Activated naive CD4-positive, alpha-beta T cell treated with anti-CD3 and anti-CD28 coated beads for 36 hours (primary cell): ENCODE data around the gene TMEM132D. TPM values are rescaled to one million over a fixed set of nuclear protein-coding genes. Genes with fewer than 3 reads are reported as not detected.

Experiments used
- CTCF ChIA-PET: fragments of 350-600 bp; sonication (Branson Sonifier 250); formaldehyde crosslinking; loops from one replicate; lab custom pipeline; 2021; ENCODE audit warnings: antibody characterized with exemption; lab: Charles Lee
- DNase-seq: peaks from one replicate; pipeline ENCODE4 v3.0.0-alpha.2; 2020
- H3K27ac Mint-ChIP-seq: one replicate; pipeline ENCODE4 v1.8.0; 2021; ENCODE audit warnings: mild to moderate bottlenecking, mixed read lengths
- H3K27me3 Mint-ChIP-seq: one replicate; pipeline ENCODE4 v1.8.0; 2021; ENCODE audit warnings: low read depth, mixed read lengths
- H3K36me3 Mint-ChIP-seq: one replicate; pipeline ENCODE4 v1.8.0; 2021; ENCODE audit warnings: low read depth, mixed read lengths
- H3K4me1 Mint-ChIP-seq: one replicate; pipeline ENCODE4 v1.8.0; 2021; ENCODE audit warnings: low read depth, mixed read lengths
- H3K4me3 Mint-ChIP-seq: one replicate; pipeline ENCODE4 v1.8.0; 2021; ENCODE audit warnings: mild to moderate bottlenecking, moderate library complexity, mixed read lengths
- H3K9me3 Mint-ChIP-seq: one replicate; pipeline ENCODE4 v1.8.0; 2021; ENCODE audit warnings: mixed read lengths
- intact Hi-C: fragments of 100-400 bp; cut with micrococcal nuclease; formaldehyde crosslinking; loops from one replicate; pipeline ENCODE4 v1.15.1; 2023
- total RNA-seq, 2 experiments: library from RNA; stranded (reverse); gene quantifications; one replicate each; pipeline ENCODE4 v1.2.3, GENCODE V29; 2021

TMEM132D gene
- not detected for total RNA-seq

DNA sequence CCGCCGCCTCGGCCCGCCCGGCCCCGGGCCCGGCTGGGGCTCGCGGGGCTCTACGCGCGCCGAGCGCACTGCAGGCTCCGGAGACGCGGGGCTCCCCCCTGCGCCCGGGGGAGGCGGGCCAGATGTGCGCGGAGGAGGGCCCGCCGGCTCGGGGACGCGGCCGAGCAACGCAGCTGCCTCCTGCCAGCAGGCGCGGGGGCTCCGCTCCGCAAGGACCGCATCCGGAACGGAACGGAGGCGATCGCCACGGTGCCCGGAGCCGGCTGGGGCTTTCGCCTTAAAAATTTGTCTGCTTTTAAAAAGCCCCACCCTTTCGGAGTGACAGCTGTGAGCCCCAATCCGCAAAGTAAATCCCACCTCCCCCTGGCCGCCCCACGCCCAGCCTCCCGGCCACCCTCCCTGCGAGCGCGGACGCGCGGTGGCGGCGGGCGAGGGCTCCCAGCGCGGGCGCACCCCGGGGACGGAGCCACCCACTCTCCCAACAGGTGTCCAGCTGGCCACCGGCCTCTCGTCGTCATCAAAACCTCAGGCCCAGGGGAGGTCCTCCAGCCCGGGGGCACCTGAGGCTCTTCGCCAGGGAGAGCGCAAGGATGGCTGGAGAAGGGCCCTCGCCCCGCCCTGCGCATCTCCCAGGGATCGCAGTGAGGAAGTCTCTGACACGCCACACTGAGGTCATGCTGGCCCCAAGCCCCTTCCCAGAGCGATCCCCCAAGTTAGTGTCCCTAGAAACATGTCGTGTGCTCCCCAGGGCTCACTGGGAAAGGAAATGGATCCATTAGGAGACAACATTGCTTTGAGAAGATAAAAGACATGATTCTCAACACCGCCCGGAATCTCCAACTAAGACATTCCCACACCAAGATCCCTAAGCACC is at the start of gene TMEM132D:
TSS of gene TMEM132D (minus strand) at position 70 of the 874 bp plus-strand sequence.
- H3K36me3 Mint-ChIP-seq: no peaks in the 10 kb centered on the region
- H3K4me1 Mint-ChIP-seq: no peaks in the 10 kb centered on the region
- H3K9me3 Mint-ChIP-seq: peaks cover 2% of the 10 kb centered on the region
- no peak within 1 kb of the TSS for H3K4me3 Mint-ChIP-seq
- CTCF ChIA-PET: no interaction called here
- intact Hi-C loops: no loop called here
- DNase-seq: no peak
- H3K27me3 Mint-ChIP-seq: peaks cover 46% of the 10 kb centered on the region
- H3K27ac Mint-ChIP-seq: no peak within 1 kb of the TSS

DNA sequence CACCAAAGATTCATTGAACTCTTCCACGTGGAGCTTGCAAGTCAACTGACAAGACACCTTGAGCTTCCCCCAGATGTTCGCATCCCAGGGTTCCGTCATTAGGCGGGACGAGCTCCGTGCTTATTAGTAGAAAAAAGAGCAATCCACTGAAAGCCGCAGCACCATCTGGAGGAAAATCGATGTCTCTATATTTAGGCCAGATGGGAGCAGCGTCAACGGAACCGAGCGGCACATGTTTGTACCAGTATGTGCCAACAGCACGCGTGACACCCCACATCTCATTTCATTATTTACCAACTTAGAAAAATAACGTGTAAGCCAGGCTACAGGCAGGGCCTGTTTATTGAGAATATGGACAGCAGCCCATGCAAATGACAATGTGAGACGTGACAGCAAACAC is 45.8 kb upstream of the TMEM132D start:
- H3K4me1 Mint-ChIP-seq: no peaks in the 10 kb centered on the region
- no peak overlapping the region for H3K4me3 Mint-ChIP-seq
- H3K27me3 Mint-ChIP-seq: peaks cover 2% of the 10 kb centered on the region
- DNase-seq: no peak
- H3K9me3 Mint-ChIP-seq: peaks cover 2% of the 10 kb centered on the region
- no peaks in the 10 kb centered on the region for H3K36me3 Mint-ChIP-seq
- no peak overlapping the region for H3K27ac Mint-ChIP-seq
- intact Hi-C loops: no loop called here
- CTCF ChIA-PET: no interaction called here

DNA sequence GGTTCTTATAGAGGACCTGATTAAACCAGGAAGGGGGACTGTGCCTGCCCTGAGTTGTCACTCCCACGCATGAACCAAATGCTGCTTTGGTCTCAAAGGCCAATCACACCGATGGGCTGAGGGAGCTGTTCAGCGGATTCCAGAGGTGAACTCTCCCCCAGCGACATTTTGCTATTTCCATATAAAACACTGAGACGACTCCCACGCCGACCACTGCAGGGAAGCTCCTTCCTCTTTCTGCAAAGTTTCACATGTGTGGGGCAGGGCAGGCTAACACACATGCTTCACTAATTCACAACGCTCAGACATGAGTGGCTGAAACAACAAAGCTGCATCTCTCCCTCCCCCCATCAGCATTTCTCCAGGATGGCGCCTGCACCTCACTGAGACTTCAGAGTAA is 37.8 kb upstream of the TMEM132D start:
- Mint-ChIP-seq H3K4me3 (no peak overlapping the region), H3K4me1 (no peaks in the 10 kb centered on the region), H3K27me3 (no peaks in the 10 kb centered on the region), H3K36me3 (no peaks in the 10 kb centered on the region), H3K9me3 (peaks cover 2% of the 10 kb centered on the region), H3K27ac (no peak overlapping the region)
- intact Hi-C loops: no loop called here
- CTCF ChIA-PET: no interaction called here
- no peak for DNase-seq

DNA sequence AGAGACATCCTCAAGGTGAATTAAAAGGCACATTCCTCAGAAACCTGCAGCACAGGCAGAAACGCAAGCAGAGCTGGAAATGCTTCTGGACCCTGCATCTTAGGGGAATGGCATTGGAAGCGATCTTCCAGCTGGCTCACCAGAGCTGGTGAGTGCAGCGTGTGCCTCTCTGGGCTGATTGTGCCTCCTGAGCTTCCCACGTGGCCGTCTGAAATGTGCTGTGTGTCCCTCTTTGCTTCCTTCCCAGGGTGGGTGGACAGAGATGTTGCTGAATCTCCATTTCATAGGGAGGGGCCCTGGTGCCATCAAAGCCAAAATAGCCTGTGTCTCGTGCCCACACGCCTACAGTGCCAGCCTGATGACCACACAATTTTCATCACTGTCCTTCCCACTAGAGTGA is 34.3 kb upstream of the TMEM132D start:
- Mint-ChIP-seq H3K9me3 (peaks cover 3% of the 10 kb centered on the region), H3K27ac (no peak overlapping the region), H3K4me1 (no peaks in the 10 kb centered on the region), H3K36me3 (no peaks in the 10 kb centered on the region), H3K4me3 (no peak overlapping the region), H3K27me3 (peaks cover 2% of the 10 kb centered on the region)
- CTCF ChIA-PET: no interaction called here
- DNase-seq: no peak
- intact Hi-C loops: no loop called here

DNA sequence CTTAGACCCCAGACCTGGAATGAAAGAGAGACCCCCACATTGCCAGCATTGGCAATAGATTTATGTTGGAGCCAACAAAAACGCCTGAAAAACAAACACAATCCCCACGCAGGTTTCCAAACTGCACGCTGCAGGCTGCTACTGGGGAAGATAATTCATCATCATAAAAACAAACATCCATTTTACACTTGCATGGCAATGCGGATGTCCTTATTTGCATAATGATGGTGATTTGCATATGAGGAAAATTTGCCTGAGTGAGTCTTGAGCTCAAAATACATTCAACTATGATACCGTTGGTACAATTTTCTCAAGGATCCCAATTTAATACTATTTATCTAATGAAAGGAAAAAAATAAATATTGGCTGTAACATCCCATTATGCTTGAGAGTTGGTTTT is 33.6 kb upstream of the TMEM132D start:
- Mint-ChIP-seq H3K4me1 (no peaks in the 10 kb centered on the region), H3K27me3 (peaks cover 2% of the 10 kb centered on the region), H3K36me3 (no peaks in the 10 kb centered on the region), H3K27ac (no peak overlapping the region), H3K9me3 (peaks cover 3% of the 10 kb centered on the region), H3K4me3 (no peak overlapping the region)
- CTCF ChIA-PET: no interaction called here
- DNase-seq: no peak
- intact Hi-C loops: no loop called here

DNA sequence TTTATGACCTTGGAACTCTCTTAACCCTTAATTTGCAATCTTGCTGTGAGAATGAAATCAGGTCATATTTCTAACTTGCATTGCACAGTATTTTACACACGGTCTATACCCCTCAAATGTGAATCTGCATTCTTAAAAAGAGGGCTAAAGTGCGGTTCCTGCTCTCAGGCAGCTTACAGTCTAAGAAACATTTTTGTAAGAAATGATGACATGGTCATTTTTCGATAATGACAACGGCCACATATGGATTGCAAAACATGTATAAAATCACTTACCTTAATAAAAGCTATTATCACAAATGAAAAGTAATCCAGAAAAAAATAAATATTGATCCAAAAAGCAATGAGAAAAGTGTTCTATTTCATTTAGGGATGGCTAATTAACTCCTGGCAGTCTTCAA is 24.8 kb upstream of the TMEM132D start:
- peaks cover 5% of the 10 kb centered on the region for H3K9me3 Mint-ChIP-seq
- peaks cover 1% of the 10 kb centered on the region for H3K36me3 Mint-ChIP-seq
- no peak overlapping the region for H3K27ac Mint-ChIP-seq
- CTCF ChIA-PET: no interaction called here
- no peaks in the 10 kb centered on the region for H3K4me1 Mint-ChIP-seq
- no peak for DNase-seq
- intact Hi-C loops: no loop called here
- peaks cover 5% of the 10 kb centered on the region for H3K27me3 Mint-ChIP-seq
- H3K4me3 Mint-ChIP-seq: no peak overlapping the region

DNA sequence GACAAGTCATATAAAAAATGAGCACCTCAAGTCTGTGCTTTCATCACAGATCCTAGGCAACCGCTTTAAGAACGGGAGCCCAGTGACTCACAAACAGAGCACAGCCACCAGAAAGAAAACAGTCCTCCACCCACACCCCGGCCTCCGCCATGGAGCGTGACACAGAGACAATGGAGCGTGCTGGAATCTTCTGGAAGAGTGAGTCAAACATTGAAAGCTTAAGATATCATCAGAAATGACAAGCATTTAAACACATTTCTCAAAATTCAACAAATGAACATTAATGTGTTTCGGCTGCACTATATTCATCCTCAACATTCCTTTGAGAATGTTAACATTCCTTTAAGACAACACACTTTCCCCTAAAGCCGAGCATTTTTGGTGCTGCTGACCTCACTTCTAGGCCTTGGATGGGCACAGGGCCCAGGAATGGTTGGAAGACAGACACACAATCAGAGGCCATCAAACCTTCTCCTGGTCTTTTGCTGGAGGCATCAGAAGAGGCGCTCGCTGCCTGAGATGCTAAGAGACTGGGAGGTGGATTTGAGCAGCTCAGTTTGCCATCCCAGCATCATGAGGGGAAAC is 23.6 kb upstream of the TMEM132D start:
- no peak for DNase-seq
- Mint-ChIP-seq H3K27me3 (peaks cover 6% of the 10 kb centered on the region), H3K4me3 (no peak overlapping the region), H3K4me1 (no peaks in the 10 kb centered on the region), H3K27ac (no peak overlapping the region), H3K9me3 (peaks cover 3% of the 10 kb centered on the region), H3K36me3 (peaks cover 1% of the 10 kb centered on the region)
- CTCF ChIA-PET: no interaction called here
- intact Hi-C loops: no loop called here

DNA sequence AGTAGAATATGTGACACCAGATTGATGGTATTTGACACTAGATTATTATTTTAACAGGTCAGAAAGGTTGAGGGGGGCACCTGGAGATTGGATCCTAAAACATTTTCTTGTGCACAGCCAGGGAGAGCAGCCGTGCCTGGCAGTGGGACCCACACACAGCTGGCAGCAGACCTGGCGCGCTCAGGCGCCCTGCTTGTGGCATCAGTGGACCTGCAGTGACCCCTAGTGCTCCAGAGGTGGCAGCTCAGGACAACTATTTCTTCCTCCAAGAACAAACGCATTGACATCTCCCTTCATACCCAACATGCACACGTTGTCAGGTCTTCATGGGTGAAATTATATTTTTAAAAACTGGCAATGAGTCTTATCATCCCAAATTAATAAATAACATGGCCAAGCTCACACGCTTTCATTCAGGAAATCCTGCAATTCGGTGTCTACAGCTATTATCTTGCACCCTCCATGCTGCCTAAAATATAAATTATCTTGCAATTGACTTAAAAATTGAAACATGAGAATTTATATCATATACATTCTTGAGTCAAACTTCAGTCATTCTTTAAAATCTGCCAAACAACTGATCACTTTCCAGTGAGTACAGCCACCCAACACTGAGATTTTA is 7.7 kb upstream of the TMEM132D start:
- H3K36me3 Mint-ChIP-seq: no peaks in the 10 kb centered on the region
- peaks cover 2% of the 10 kb centered on the region for H3K9me3 Mint-ChIP-seq
- CTCF ChIA-PET: interaction anchor here (1.1 to 1.5 kb wide), 5 partner anchors 11 to 942 kb away, joined by 3 to 4 read pairs (median 3); no protein-coding TSS in a partner anchor
- peak; percentile 54 for DNase-seq
- H3K4me1 Mint-ChIP-seq: no peaks in the 10 kb centered on the region
- no peak overlapping the region for H3K4me3 Mint-ChIP-seq
- peaks cover 14% of the 10 kb centered on the region for H3K27me3 Mint-ChIP-seq
- intact Hi-C loops: loop anchor here (2.0 kb wide), 3 partner anchors 943 to 1267 kb away; no protein-coding TSS in a partner anchor
- no peak overlapping the region for H3K27ac Mint-ChIP-seq

DNA sequence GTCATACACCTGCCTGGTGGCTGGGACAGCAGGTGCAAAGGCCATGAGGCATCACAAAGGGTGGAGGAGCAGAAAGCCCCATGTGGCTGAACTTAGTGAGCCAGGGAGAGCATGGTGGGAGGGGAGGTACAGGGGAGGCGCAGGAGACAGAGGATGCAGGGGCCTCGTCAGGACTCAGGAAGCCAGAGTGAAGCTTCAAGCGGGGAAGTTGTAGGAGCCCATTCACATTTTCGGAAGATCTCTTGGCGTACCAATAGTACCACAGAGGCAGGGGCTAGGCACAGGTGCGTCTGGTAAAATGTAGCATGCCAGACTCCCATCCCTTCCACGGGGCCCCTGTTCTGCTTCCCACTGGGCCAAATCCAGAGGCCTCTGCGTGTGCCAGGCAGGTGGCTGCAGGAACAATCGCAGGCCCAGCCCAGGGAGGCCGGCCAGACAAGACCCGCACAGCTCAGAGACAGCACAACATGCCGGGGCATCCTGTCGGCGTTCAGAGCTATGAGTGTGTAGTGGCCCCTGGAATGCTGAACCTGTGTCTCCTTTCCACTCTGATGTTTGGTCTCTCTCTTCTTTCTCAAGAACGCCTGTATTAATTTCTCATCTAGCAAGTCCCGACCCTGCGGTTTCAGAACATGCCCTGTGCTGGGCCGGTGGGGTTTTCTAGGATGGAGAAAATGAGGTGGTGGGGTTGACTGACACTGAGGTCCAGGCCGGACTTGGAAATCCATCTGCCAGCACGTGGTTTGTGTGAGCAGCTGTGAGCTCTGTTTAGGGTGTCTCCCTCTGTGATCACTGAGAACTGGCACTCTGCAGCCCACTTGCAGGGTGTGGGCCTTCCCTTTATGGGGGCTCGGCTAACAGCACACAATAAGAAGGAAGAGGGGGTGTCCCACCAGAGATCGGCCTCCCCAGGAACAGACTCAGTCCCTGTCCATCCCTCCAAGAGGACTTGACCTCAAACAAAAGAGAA is 5.5 kb upstream of the TMEM132D start:
- H3K9me3 Mint-ChIP-seq: peaks cover 2% of the 10 kb centered on the region
- DNase-seq: no peak
- intact Hi-C loops: loop anchor here (2.0 kb wide), 3 partner anchors 941 to 1265 kb away; no protein-coding TSS in a partner anchor
- no peaks in the 10 kb centered on the region for H3K36me3 Mint-ChIP-seq
- CTCF ChIA-PET: no interaction called here
- no peaks in the 10 kb centered on the region for H3K4me1 Mint-ChIP-seq
- no peak overlapping the region for H3K4me3 Mint-ChIP-seq
- peaks cover 28% of the 10 kb centered on the region for H3K27me3 Mint-ChIP-seq
- H3K27ac Mint-ChIP-seq: no peak overlapping the region

DNA sequence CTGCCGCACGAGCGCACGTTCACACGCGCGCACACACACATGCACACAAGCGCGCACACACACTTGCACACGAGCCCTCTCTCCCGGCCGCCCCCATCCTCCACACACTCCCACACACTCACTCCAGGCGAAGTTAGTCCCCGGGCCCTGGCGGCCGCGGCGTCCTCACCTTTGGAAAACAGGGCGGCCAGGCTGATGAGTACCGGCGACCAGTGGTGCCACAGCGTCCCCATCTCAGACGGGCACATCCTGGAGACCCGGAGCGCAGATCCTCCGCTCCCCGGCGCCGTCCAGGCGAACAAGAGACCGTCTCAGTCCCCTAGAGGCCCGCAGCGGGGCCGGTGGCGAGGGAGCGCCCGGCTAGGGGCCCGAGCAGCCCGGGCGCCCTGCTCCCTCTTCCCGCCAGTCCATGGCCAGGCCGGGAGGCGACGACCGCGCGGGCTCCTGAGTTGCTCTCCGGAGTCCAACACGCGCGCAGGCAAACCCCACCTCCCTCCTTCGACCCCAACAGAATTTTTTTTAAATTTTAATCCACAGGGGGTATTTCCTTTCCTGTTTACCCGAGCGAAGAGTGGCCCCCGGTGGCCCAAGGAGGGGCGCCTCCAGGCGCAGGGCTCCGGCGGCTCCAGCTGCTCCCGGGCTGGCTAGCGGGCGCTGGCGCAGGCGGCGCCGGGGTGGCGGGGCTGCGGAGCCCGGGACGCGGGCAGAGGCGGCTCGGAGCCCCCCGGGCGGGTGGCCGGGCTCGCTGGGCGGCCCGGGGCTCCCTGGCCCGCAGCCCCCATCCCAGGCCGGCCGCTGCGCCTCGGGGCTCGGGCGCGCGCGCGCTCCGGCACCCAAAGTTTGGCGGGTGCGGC is 506 bp downstream of the TMEM132D start:
- H3K4me1 Mint-ChIP-seq: no peaks in the 10 kb centered on the region
- H3K36me3 Mint-ChIP-seq: no peaks in the 10 kb centered on the region
- peaks cover 2% of the 10 kb centered on the region for H3K9me3 Mint-ChIP-seq
- intact Hi-C loops: no loop called here
- H3K27me3 Mint-ChIP-seq: peaks cover 46% of the 10 kb centered on the region
- no peak for DNase-seq
- CTCF ChIA-PET: no interaction called here
- no peak overlapping the region for H3K27ac Mint-ChIP-seq
- H3K4me3 Mint-ChIP-seq: no peak overlapping the region

DNA sequence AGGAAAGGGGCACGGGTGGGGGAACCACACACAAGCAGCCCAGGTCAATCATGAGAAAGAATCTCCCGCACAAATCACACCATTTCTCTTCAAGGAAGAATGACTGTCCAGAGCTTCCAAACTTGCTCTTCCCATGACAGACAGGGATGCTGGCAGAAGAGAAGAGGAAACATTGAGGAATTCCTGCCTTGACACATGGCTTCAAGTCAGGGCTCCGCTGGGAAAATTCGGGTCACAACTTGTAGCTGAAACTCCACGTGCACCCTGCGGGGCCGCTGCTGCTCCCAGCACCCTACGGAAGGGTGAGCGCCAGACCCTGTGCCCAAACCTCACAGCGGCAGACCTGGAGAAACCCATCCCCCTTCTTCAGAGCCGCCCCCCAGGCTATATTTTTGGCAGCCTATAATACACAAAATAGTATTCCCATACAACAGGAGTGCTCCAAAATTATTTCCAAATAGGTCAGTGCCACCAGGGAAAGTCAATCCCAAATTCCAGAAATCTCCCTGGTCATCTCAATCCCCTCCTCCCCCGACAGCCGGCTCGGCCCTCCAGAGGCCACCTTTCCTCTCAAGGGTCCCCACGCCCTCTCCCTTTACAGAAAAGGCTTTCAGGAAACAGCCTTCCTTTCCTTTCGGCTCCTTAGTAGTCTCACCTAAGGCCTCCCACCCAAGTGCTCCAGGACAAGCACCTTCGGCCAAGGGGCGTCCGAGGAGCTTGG is 1.3 kb downstream of the TMEM132D start:
- peaks cover 2% of the 10 kb centered on the region for H3K9me3 Mint-ChIP-seq
- CTCF ChIA-PET: no interaction called here
- no peaks in the 10 kb centered on the region for H3K36me3 Mint-ChIP-seq
- H3K27me3 Mint-ChIP-seq: peaks cover 45% of the 10 kb centered on the region
- DNase-seq: no peak
- intact Hi-C loops: no loop called here
- H3K4me3 Mint-ChIP-seq: no peak overlapping the region
- no peak overlapping the region for H3K27ac Mint-ChIP-seq
- no peaks in the 10 kb centered on the region for H3K4me1 Mint-ChIP-seq
